GM19468 (cell line): ENCODE measurements around the gene GNS.

Experiments used
- ATAC-seq: cut with Tn5 transposase; IDR thresholded peaks from one replicate; pipeline ENCODE4 v1.9.1; 2021; ENCODE audit warnings: mild to moderate bottlenecking, moderate library complexity, moderate number of reproducible peaks; ENCODE audit not compliant: unreplicated experiment; ENCODE audit errors: extremely low read depth

Gene GNS

DNA sequence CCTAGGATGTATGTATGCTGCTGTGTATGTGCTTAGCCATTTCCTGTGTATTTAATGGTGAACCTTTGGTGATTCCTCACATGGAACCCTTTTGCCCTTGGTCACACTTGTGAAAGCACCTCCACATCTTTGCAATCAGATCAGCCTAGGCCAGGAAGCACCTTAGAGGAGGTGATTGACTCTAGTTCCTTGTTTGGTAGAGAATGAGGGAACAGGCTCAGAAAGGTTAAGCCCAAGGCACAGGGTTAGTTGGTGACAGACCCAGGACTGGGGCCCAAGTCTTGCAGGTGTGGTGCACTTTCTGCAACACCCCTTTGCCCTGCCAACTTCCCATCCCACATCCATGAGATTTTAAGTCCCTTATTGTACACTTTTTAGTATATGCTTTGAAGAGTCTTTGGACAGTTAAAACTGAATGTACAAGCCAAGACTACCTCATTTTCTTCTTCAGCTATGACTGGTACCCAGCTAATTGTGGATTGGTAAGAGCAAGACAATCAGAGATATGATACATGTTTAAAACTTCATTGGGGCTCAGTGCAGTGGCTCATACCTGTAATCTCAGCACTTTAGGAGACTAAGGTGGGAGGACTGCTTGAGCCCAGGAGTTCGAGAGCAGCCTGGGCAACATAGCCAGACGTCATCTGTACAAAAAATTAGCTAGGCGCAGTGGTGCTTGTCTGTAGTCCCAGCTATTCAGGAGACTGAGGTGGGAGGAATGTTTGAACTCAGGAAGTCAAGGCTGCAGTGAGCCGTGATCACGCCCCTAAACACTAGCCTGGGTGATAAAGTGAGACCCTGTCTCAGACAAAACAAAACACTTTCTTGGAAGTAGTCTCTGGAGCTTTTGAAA lies 77.8 kb downstream of the GNS start:
- no peak for ATAC-seq

DNA sequence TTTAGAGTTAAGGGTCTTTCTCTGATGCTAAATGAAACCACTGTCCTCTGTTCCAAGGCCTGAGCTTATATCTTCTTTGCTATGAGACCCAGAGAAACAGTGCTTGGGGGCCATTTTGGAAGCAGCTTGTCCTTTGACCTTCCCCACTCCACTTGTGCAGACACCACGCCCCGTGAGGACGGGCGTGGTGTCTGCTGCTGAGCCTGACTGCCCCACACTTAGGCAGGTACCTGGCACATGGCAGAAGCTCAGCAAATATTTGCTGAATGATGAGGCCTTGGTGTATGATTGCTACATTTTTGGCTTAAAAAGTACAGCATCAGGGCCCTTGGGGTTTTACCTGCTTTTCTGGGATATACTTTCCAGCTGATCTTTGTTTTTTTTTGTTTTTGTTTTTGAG lies 79.0 kb downstream of the GNS start:
- no peak for ATAC-seq

DNA sequence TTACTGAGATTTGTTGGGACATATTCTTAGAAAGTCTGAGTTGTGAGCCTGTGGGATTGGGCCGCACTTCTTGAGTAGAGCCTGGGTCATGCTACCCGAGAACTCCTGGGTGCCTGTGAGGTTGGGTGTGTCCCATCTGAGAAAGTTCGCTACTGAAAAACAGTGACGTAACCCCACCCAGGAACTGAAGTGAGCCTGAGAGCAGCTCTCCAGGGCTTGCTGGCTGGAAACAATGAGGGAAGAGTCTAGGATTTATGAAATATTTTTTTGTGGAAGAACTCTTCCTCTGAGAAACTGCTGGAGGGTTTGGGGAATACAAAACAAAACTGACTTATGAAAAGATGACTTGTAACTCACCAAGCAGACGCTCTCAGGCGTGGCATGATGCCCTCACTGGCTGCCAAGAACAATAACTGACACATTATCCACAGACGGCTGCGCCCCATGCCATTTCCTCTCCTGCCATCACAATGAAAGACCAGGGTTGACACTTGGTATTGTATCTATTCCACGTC lies 79.7 kb downstream of the GNS start:
- ATAC-seq = no peak

DNA sequence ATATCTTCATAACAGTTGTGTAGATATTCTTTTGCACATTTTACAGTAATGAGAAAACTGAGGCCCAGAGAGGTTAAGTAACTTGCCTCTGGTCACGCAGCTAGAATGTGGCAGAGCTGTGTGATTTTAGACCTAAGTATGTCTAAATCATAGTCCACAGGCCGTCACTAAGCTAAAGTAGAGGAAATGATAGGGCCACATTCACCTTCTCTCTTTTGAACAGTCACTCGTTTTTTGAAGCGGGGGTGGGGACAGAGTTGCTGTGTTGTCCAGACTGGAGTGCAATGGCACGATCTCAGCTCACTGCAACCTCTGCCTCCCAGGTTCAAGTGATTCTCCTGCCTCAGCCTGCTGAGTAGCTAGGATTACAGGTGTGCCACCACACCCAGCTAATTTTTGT lies 80.4 kb downstream of the GNS start:
- ATAC-seq = no peak

DNA sequence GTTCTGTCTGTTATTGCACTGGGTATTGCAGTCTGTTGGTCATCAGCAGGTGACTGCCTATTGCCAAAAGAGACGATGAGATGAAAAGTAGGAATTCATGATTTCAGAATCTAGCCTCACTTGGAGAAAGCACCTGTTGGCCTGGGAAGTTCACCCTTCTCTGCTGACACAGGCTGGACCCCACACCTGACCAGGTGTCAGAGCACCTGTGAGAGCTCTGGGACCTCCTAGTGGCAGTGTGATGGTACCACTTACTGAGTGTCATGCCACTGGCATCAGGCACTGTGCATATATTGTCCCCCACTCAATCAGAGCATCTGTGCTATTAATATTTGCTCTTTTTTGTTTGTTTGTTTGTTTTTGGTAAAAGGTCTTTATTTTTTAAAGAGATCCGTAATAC lies 81.0 kb downstream of the GNS start:
- no peak for ATAC-seq

DNA sequence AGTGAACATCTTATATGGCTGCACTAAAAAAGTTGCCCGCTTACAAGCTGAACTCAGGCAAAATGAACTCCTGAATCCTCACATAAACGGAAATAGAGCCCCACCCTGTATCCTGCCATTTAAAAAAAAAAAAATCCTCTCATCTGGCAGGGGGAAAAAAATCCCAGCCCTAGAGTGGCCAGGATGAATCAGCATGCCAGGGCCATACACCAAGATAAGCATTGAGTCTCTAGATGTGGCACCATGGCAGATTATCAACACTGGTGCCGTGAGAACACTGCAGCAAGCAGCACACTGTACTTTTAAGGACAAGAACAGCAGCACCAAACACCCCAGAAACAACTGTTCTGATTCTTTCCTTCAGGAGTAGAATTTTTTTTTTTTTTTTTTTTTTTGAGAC lies 83.4 kb downstream of the GNS start:
- no peak for ATAC-seq

DNA sequence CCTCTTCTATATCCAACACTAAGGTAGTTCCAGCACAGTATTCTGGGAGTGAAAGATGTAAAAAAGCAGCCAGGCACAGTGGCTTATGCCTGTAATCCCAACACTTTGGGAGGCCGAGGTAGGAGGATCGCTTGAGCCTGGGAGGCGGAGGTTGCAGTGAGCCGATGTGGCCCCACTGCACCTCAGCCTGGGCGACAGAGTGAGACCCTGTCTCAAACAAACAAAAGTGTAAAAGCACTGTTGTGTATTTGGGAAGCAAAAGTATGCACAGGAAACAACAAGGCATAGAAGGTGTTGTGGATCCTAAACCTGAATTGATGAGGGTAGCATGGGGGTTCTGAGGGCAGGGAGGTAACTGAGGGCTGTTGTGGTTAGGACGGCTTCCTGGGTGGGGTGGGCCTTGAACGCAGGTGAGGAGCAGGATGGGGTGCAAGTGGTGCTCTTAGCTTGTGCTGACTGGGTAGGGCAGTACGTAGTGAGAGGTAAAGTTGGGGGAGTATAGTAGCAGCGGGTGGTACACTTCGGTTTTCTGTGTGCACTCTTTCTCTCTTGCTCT lies 84.8 kb downstream of the GNS start:
- no peak for ATAC-seq

DNA sequence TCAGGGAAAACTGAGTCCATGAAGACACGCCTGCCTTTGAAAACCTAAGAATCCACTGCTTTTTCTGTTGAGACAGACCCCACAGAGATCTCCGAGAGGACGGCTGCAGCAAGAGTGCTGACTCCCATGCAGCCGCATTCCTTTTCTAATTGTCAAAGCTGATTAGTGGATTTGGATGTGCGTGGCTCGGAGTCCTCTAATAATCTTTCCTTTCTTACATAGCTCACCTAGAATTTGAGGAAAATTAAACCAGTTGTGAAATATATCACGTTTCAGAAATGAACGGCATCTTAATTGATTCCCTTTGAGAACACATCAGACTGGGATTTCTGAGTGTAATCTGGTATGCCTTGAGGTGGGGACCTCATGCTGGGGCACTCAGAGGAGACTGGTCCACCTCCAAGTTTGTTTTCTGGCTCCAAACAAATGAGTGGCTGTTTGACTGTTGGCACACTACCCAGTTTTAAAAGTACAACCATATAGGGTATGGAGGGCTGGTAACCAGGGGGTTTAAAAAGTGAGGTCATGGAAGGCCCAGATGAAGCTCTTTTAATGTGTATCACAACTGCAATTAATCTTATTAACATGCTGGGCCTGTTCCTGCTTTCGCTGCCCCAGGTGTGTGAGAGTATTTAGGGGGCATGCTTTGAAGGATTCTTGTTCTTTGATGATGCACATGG lies 85.6 kb downstream of the GNS start:
- no peak for ATAC-seq

DNA sequence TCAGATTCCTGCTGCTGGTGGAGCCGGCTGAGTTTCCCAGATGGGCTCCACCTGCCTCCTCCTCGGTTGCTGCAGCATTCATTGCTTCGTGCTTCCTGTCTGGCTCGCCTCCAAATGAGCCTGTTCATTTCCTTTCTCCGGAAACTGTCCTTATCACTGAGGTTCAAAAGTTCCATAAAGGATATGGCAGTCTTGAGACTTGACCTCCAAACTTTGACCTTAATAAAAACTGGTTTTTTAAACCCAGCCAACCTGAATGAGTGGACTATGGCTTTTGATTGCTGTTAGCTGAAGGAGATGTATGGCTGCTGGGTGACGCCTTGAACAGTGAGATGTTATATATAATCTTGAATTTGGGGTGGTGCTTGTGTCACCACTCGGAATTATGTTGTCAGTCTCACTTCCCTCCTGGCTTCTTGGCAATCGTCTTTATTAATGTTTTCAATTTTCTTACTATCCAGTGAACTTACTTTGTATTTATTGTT lies 86.2 kb downstream of the GNS start:
- no peak for ATAC-seq

DNA sequence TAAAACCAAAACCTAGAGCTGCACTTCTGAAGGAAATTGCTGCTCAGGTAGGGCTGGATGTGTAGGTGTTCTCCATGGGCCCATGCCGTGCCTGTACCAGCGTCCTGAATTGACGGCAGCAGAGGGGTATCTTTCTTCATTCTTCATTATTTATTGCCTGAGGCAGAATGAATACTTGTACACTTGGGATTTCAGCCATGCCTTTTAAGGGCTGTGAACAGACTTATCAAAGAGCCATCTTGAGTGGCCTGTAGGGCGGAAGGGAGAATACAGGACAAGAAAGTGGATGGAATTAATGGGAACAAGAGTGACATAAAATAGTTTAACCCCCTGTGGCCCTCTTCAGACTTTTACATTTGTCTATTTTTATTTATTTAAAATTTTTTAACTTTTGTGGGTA lies 87.5 kb downstream of the GNS start:
- ATAC-seq = no peak

DNA sequence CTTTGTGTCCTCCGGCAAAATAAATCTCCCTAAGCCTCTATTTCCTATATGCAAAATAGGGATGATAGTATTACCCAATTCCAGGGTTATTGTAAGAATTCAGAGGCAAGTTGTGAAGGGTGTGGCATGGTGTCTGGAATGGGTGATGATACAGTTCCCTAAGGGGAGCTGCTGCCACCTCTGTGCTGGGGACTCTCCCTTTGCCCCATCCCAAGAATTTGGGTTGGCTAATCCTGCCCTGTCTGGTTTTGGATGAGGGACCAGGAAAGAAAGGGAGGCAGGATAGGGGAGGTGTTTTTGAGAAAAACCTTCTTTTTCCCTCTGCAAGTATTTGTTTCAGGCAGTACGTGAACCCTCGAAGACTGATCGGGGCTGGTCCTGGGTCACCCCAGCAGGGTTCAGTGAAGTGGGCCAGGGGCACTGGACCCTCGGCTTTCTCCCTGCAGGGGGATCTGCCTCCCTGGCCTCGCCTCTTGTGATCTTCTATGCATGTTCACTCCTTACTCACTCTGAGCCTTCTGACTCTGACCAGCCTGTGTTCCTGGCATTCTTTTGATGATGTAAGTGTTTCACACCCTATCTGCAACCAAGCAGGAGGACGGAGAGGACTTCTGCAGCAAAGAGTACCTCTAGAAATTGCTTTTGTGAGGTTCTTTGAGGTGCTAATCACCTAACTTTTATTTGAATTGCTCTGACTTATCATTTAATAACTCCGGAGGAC lies 88.1 kb downstream of the GNS start:
- ATAC-seq = no peak

DNA sequence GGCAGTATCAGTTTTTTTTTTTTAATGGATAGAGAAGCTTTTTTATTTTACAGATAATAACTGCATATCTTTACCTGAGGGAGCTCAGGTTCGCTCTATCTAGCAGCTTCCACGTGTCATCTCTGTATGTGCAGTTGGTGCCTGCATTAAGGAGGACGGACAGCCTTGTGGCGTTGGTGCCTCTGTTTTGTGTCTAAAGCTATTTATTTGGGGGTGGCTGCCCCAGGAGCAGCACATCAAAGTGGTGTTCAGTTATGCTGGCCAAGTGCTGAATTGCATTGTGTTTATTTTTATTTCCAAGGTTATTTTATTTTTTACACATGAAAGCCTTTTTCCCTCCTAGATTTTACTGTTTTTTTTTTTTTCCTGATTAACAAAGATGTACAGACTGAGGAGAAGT lies 89.2 kb downstream of the GNS start:
- ATAC-seq = no peak

DNA sequence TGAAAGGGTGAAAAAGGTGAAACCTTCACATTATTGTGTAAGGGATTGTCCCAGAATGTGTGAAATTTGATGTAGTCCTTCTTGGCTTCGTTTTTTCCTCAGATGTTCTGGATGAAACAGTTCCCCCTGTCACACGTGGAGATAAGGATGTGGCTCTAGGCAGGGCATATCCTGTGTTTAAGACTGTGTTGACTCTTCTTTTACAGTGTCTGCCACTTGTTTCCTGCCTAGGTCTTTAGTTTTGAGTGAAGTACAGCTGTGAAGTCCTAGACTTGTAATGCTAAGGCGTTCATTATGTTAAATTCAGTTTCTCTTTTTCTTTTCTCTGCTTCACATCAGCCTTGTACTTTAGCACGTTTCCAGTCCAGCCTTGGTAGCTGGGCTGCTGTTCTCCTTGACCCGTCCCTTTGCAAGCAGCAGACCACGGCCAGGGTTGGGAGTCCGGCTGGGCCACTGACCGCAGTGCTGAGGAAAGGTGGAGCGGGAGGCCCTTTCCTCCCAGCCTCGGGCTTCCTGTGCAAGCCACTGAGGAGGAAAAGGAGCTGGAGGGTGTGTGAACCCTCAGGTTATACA lies 89.8 kb downstream of the GNS start:
- ATAC-seq = no peak

DNA sequence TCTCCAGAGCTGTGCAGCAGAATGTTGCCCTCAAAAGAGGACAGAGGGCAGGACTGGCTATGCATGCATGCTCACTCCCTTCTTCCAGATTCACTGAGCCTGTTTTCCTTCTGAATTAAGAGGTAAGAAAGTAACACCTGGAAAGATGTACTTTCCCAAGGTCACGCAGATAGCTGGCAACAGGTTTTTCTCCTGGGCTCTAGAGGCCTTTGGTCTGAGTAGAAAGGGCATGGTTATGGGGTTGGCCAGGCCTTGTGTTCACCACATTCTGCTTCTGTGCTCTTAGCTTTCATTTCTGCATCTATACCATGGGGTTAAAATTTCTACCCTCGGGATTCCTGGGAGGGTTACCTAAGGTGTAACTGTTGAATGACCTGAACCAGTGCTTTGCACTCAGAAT lies 91.4 kb downstream of the GNS start:
- ATAC-seq = no peak

DNA sequence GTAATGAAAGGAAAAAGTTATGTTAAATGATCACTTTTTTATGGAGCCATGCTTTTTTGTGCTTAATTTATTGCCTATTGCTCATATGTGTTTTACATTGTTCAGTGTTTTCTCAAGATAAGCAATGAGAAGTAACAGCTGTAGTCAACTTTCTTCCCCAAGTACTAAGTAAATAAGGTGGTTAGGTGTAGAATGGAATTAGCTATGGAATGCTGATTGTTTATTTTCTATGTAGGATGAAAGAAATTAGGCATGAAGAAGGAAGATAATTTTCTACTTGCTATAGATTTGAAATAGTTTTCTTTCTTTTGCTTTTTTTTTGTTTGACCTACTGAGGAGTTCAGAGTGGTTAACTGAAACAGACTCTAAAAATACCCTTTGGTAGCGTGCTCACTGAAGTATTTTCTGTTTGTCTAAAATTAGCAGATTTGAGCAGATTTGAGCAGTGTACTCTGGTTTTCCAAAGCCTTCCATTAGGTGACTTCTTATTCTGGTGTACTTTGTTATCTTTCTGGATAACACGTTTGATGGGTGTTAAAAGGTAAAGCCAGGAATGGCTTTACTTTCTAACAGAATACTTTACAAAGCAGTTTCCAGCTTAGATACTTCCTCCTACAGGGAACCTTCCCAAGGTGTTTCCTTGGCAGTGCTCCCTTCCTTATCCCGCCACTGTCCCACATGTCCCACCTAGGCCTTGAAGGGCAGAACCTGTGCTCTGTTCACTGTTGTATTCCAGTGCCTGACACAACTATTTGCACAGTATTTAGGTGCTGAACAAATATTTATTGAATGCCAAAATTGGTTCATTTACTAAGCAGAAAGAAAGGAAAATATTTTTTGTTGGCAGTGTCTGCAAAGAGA lies 92.9 kb downstream of the GNS start:
- no peak for ATAC-seq

DNA sequence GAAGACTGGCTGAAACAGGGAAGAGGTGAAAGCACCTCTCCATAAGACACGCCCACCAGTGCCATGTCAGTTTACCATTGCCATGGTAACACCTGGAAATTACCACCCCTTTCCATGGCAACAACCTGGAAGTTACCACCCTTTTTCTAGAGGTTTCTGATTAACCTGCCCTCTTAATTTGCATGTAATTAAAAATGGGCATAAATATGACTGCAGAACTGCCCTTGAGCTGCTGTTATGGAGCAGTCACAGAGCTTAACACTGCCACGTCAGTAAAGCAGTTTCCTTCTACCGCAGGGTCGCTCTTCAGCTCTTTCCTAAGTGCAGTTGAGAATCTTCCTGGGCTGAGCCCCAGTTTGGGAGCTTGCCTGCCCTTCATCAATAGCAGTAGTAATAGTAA lies 93.7 kb downstream of the GNS start:
- no peak for ATAC-seq
